H1 (cell line): ENCODE data around the gene TRAPPC6A.

ENCODE experiments used
- CEBPB ChIP-seq: IDR thresholded peaks from 2 replicates; pipeline ENCODE4 v1.6.1; 2012; ENCODE audit warnings: low read depth, low read length
- CHD2 ChIP-seq: IDR thresholded peaks from 2 replicates; pipeline ENCODE4 v1.6.1; 2012; ENCODE audit warnings: low read length, improper control_type of control experiment
- EZH2 ChIP-seq: fragments of 200-600 bp; sonication (generic); IDR thresholded peaks from 2 replicates; pipeline ENCODE4 v1.7.1; 2012; ENCODE audit warnings: low read depth, mild to moderate bottlenecking, moderate library complexity, low read length, inconsistent platforms; ENCODE audit not compliant: severe bottlenecking
- PHF8 ChIP-seq: fragments of 200-600 bp; sonication (generic); conservative IDR thresholded peaks from 2 replicates; pipeline ENCODE4 v1.7.1; 2012; ENCODE audit warnings: low read depth, mild to moderate bottlenecking, inconsistent platforms, low read length, moderate library complexity
- POLR2A ChIP-seq, 2 experiments: IDR thresholded peaks; 1 replicate in 1 of 2; 2 replicates in 1 of 2; pipeline ENCODE4 v1.6.1; 2011; ENCODE audit warnings: low read depth in 2 of 2, low read length in 2 of 2, mild to moderate bottlenecking in 2 of 2; ENCODE audit errors: control extremely low read depth in 1 of 2
- SP2 ChIP-seq: IDR thresholded peaks from 2 replicates; pipeline ENCODE4 v1.6.1; 2012; ENCODE audit warnings: mild to moderate bottlenecking, low read length, inconsistent platforms
- SUZ12 ChIP-seq: fragments of 200-600 bp; sonication (generic); IDR thresholded peaks from 2 replicates; pipeline ENCODE4 v1.6.1; 2012; ENCODE audit warnings: mild to moderate bottlenecking, inconsistent platforms, low read length, moderate library complexity, mixed read lengths
- TAF1 ChIP-seq: IDR thresholded peaks from 2 replicates; pipeline ENCODE4 v1.6.1; 2011; ENCODE audit warnings: mild to moderate bottlenecking, low read depth, low read length
- TF ChIP-seq, protein P1 (sequence below), 3 experiments: IDR thresholded peaks; 1 replicate in 2 of 3; 2 replicates in 1 of 3; pipeline versions ENCODE4 v1.5.1 to v1.6.1; 2011; ENCODE audit warnings: low read length in 3 of 3, mild to moderate bottlenecking in 3 of 3, inconsistent platforms in 2 of 3, low read depth in 1 of 3, moderate library complexity in 1 of 3; ENCODE audit not compliant: insufficient read depth in 1 of 3; ENCODE audit errors: control extremely low read depth in 1 of 3
- TF ChIP-seq, protein P2 (sequence below): IDR thresholded peaks from 2 replicates; pipeline ENCODE4 v1.6.1; 2012; ENCODE audit warnings: inconsistent platforms

DNA sequence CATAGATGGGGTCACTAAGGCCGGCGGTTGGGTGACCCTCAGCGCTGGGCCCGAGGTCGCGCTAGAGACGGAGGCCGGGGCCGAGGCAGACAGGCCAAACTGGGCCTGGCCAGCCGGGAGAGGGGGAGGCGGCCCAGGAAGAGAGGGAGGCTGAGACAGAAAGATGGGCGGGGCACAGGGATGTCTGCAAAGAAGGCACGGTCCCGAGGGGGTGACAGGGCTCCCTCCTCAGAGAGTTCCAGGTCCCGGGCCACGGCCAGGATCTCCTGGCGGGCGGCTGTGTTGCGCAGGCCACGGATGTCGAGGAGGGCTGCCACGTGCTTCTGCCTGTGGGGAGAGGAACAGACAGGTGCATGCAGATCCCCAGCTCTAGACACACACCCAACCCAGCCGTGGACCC lies 35.0 kb upstream of the TRAPPC6A start:
- TF ChIP-seq CHD2 (no peak), EZH2 (no peak), POLR2A (IDR thresholded peaks at IDR 0.05; ENCODE audit: control extremely low read depth in 1 of 2, low read depth in 2 of 2, low read length in 2 of 2) (no peak), PHF8 (no peak), SP2 (no peak), SUZ12 (no peak), TAF1 (no peak), CEBPB (no peak)
- TF ChIP-seq, protein P1, sequence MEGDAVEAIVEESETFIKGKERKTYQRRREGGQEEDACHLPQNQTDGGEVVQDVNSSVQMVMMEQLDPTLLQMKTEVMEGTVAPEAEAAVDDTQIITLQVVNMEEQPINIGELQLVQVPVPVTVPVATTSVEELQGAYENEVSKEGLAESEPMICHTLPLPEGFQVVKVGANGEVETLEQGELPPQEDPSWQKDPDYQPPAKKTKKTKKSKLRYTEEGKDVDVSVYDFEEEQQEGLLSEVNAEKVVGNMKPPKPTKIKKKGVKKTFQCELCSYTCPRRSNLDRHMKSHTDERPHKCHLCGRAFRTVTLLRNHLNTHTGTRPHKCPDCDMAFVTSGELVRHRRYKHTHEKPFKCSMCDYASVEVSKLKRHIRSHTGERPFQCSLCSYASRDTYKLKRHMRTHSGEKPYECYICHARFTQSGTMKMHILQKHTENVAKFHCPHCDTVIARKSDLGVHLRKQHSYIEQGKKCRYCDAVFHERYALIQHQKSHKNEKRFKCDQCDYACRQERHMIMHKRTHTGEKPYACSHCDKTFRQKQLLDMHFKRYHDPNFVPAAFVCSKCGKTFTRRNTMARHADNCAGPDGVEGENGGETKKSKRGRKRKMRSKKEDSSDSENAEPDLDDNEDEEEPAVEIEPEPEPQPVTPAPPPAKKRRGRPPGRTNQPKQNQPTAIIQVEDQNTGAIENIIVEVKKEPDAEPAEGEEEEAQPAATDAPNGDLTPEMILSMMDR (IDR thresholded peaks at IDR 0.05; ENCODE audit: control extremely low read depth in 1 of 3, insufficient read depth in 1 of 3, low read depth in 1 of 3, low read length in 3 of 3): no peak
- TF ChIP-seq, protein P2, sequence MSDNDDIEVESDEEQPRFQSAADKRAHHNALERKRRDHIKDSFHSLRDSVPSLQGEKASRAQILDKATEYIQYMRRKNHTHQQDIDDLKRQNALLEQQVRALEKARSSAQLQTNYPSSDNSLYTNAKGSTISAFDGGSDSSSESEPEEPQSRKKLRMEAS: no peak
